A549 (cell line): ENCODE data around the gene MAP3K5.

Experiments
- BCL3 ChIP-seq: fragments of >200 bp; sonication (Bioruptor Twin); formaldehyde crosslinking; IDR thresholded peaks from 3 replicates; pipeline ENCODE4 v1.6.1; 2016
- CBX8 ChIP-seq: fragments of 200-600 bp; sonication (generic); IDR thresholded peaks from 2 replicates; pipeline ENCODE4 v1.6.1; 2016
- CTCF ChIP-seq: fragments of >200 bp; sonication (Bioruptor Twin); formaldehyde crosslinking; IDR thresholded peaks from 3 replicates; pipeline ENCODE4 v1.5.1; 2016
- FOXS1 ChIP-seq: fragments of 250-450 bp; sonication (Bioruptor Pico); IDR thresholded peaks from 2 replicates; pipeline ENCODE4 v1.5.0; 2020; ENCODE audit warnings: mild to moderate bottlenecking, moderate library complexity
- KDM5A ChIP-seq: fragments of 200-600 bp; sonication (generic); IDR thresholded peaks from 2 replicates; pipeline ENCODE4 v1.6.1; 2016; ENCODE audit warnings: antibody characterized with exemption, mild to moderate bottlenecking
- MAX ChIP-seq: IDR thresholded peaks from 2 replicates; pipeline ENCODE4 v1.6.1; 2012
- NR3C1 ChIP-seq: fragments of >200 bp; sonication (Bioruptor Twin); formaldehyde crosslinking; IDR thresholded peaks from 3 replicates; pipeline ENCODE4 v1.6.1; 2017
- POLR2A ChIP-seq: IDR thresholded peaks from 2 replicates; pipeline ENCODE4 v1.6.1; 2012; ENCODE audit warnings: mild to moderate bottlenecking, low read length
- RAD21 ChIP-seq, 2 experiments: fragments of >200 bp in 1 of 2; sonication (Bioruptor Twin) in 1 of 2; formaldehyde crosslinking in 1 of 2; IDR thresholded peaks in 1 of 2; conservative IDR thresholded peaks in 1 of 2; 2 replicates in 1 of 2; 3 replicates in 1 of 2; pipeline ENCODE4 v1.6.1; 2012 to 2018; ENCODE audit warnings: inconsistent platforms in 1 of 2
- RARB ChIP-seq: fragments of 250-450 bp; sonication (Bioruptor Pico); IDR thresholded peaks from 2 replicates; pipeline ENCODE4 v1.8.0; 2021; ENCODE audit warnings: mild to moderate bottlenecking, moderate library complexity
- RCOR1 ChIP-seq: fragments of 150-350 bp; IDR thresholded peaks from 2 replicates; pipeline ENCODE4 v1.6.1; 2014; ENCODE audit warnings: antibody characterized with exemption, low read length, low read depth
- SMC3 ChIP-seq: fragments of >200 bp; sonication (Bioruptor Twin); formaldehyde crosslinking; IDR thresholded peaks from 3 replicates; pipeline ENCODE4 v1.6.1; 2018; ENCODE audit warnings: inconsistent platforms

DNA sequence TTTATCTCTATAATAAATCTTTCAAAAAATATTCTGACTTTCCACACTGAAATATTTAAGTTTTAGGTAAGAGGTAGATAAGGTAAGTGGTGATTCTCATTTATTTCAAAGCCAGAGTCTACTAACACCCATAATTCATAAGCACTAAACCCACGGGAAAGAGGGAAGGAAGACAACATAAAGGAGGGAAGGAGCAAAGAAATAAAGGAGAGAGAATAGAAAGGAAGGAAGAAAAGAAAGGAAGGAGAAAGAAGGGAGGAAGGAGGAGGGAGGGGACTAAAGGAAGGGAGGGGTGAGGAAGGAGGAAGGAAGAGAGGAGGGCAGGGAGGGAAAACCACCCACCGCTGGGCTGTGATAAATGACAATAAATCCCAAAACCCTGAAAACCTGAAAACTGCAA is 25.2 kb downstream of the MAP3K5 start:
- TF ChIP-seq NR3C1 (no peak), MAX (no peak), POLR2A (no peak), SMC3 (no peak), KDM5A (no peak), RAD21 (conservative IDR thresholded peaks at IDR 0.05 in 1 of 2, IDR thresholded peaks at IDR 0.05 in 1 of 2) (no peak), FOXS1 (CRISPR knock-in tag) (no peak), RCOR1 (no peak), BCL3 (no peak), CTCF (no peak), CBX8 (no peak), RARB (CRISPR knock-in tag) (no peak)
